IMR-90 (cell line): ENCODE data around the gene GABBR2. TPM values are rescaled to one million over a fixed set of nuclear protein-coding genes. Genes with fewer than 3 reads are reported as not detected.

ENCODE experiments used
- ATAC-seq: fragments of 200-7000 bp; cut with Tn5 transposase; 2 replicates; pipeline ENCODE4 v1.9.1; 2020; ENCODE audit warnings: low read depth, mild to moderate bottlenecking, moderate library complexity
- BruUV-seq: library from RNA; stranded (reverse); fragments of 400-500 nt; replicated peaks from 2 replicates; lab custom pipeline; 2021; lab: Mats Ljungman, UMichigan
- CTCF ChIA-PET: fragments of 300-600 bp; formaldehyde crosslinking; extraction: SDS; loops from one replicate; lab custom pipeline; 2021; ENCODE audit warnings: antibody characterized with exemption; lab: Yijun Ruan, JAX
- POLR2A ChIA-PET: fragments of 300-600 bp; sonication (Branson Sonifier 250); formaldehyde crosslinking; loops from one replicate; lab custom pipeline; 2022; ENCODE audit warnings: antibody characterized with exemption; ENCODE audit not compliant: unreplicated experiment; lab: Charles Lee
- DNase-seq: peaks from one replicate; pipeline ENCODE4 v3.0.0; 2013
- H2AFZ ChIP-seq: replicated peaks from 2 replicates; pipeline ENCODE3; 2013; ENCODE audit warnings: low read length, mild to moderate bottlenecking; ENCODE audit not compliant: poor library complexity
- H2AK5ac ChIP-seq: 2 replicates; pipeline ENCODE4 v1.6.1; 2013; ENCODE audit warnings: low read depth, low read length, inconsistent platforms
- H2AK9ac ChIP-seq: replicated peaks from 2 replicates; pipeline ENCODE3; 2013; ENCODE audit warnings: mild to moderate bottlenecking, low read depth, low read length, moderate library complexity; ENCODE audit not compliant: poor library complexity
- H2BK120ac ChIP-seq: 2 replicates; pipeline ENCODE4 v1.6.1; 2013; ENCODE audit warnings: low read depth, low read length, inconsistent platforms
- H2BK15ac ChIP-seq: 3 replicates; pipeline ENCODE4 v1.6.1; 2013; ENCODE audit warnings: low read depth, low read length, inconsistent platforms
- H2BK20ac ChIP-seq: 2 replicates; pipeline ENCODE4 v1.6.1; 2013; ENCODE audit warnings: low read depth, mild to moderate bottlenecking, inconsistent platforms, low read length, moderate library complexity
- H2BK5ac ChIP-seq: 2 replicates; pipeline ENCODE4 v1.6.1; 2013; ENCODE audit warnings: mild to moderate bottlenecking, low read depth, low read length, inconsistent platforms; ENCODE audit not compliant: poor library complexity, severe bottlenecking
- H3K14ac ChIP-seq: replicated peaks from 2 replicates; pipeline ENCODE4 v1.6.1; 2013; ENCODE audit warnings: low read depth, low read length, inconsistent platforms
- H3K18ac ChIP-seq: 2 replicates; pipeline ENCODE4 v1.6.1; 2013; ENCODE audit warnings: low read depth, low read length, control low read depth
- H3K23ac ChIP-seq: 2 replicates; pipeline ENCODE4 v1.6.1; 2013; ENCODE audit warnings: low read depth, low read length, inconsistent platforms
- H3K27ac ChIP-seq: 2 replicates; pipeline ENCODE4 v1.5.1; 2013; ENCODE audit warnings: mild to moderate bottlenecking, control low read depth, low read length; ENCODE audit not compliant: insufficient read depth
- H3K27me3 ChIP-seq: 2 replicates; pipeline ENCODE4 v1.6.1; 2013; ENCODE audit warnings: low read length; ENCODE audit not compliant: control insufficient read depth, insufficient read depth
- H3K36me3 ChIP-seq: 2 replicates; pipeline ENCODE4 v1.6.1; 2013; ENCODE audit warnings: low read length, mixed read lengths; ENCODE audit not compliant: control insufficient read depth, insufficient read depth
- H3K4ac ChIP-seq: 2 replicates; pipeline ENCODE4 v1.6.1; 2013; ENCODE audit warnings: low read depth, low read length, inconsistent platforms
- H3K4me1 ChIP-seq: 2 replicates; pipeline ENCODE4 v1.6.1; 2013; ENCODE audit warnings: low read length, mixed read lengths; ENCODE audit not compliant: control insufficient read depth, insufficient read depth
- H3K4me2 ChIP-seq: 2 replicates; pipeline ENCODE4 v1.6.1; 2013; ENCODE audit warnings: low read depth, mild to moderate bottlenecking, control low read depth, low read length, moderate library complexity
- H3K4me3 ChIP-seq: 2 replicates; pipeline ENCODE4 v1.5.1; 2013; ENCODE audit warnings: low read depth, mild to moderate bottlenecking, control low read depth, low read length, moderate library complexity; ENCODE audit not compliant: insufficient read depth
- H3K56ac ChIP-seq: 2 replicates; pipeline ENCODE4 v1.6.1; 2013; ENCODE audit warnings: low read length, inconsistent platforms; ENCODE audit not compliant: insufficient read depth; ENCODE audit errors: extremely low read depth
- H3K79me1 ChIP-seq, 2 experiments: 2 replicates each; pipeline ENCODE4 v1.6.1; 2013; ENCODE audit warnings: low read length in 2 of 2, inconsistent platforms in 1 of 2, low read depth in 1 of 2
- H3K9ac ChIP-seq: 2 replicates; pipeline ENCODE4 v1.6.1; 2013; ENCODE audit warnings: low read depth, low read length, control low read depth
- H3K9me1 ChIP-seq: 2 replicates; pipeline ENCODE4 v1.6.1; 2013; ENCODE audit warnings: low read length, inconsistent platforms; ENCODE audit not compliant: insufficient read depth
- H3K9me3 ChIP-seq: 2 replicates; pipeline ENCODE4 v1.6.1; 2013; ENCODE audit warnings: low read length; ENCODE audit not compliant: control insufficient read depth, insufficient read depth
- H4K20me1 ChIP-seq: 2 replicates; pipeline ENCODE4 v1.6.1; 2013; ENCODE audit warnings: low read length, inconsistent platforms; ENCODE audit not compliant: insufficient read depth
- H4K5ac ChIP-seq: 2 replicates; pipeline ENCODE4 v1.6.1; 2013; ENCODE audit warnings: mild to moderate bottlenecking, low read depth, low read length, control low read depth
- H4K8ac ChIP-seq, 2 experiments: 2 replicates each; pipeline ENCODE4 v1.6.1; 2013; ENCODE audit warnings: low read depth in 2 of 2, low read length in 2 of 2, control low read depth in 1 of 2, inconsistent platforms in 1 of 2
- H4K91ac ChIP-seq: 2 replicates; pipeline ENCODE4 v1.6.1; 2013; ENCODE audit warnings: low read depth, low read length, inconsistent platforms; ENCODE audit not compliant: insufficient read depth
- BHLHE40 ChIP-seq: fragments of 150-350 bp; IDR thresholded peaks from 2 replicates; pipeline ENCODE4 v1.6.1; 2016; ENCODE audit warnings: mild to moderate bottlenecking, low read depth, low read length
- CEBPB ChIP-seq: IDR thresholded peaks from 2 replicates; pipeline ENCODE4 v1.6.1; 2012; ENCODE audit warnings: low read depth, low read length, improper control_type of control experiment
- CHD1 ChIP-seq: IDR thresholded peaks from 2 replicates; pipeline ENCODE4 v1.6.1; 2012; ENCODE audit warnings: low read depth, low read length, improper control_type of control experiment
- FOS ChIP-seq: fragments of 150-350 bp; IDR thresholded peaks from 2 replicates; pipeline ENCODE4 v1.6.1; 2016; ENCODE audit warnings: low read depth, low read length
- MAFK ChIP-seq: IDR thresholded peaks from 2 replicates; pipeline ENCODE4 v1.6.1; 2012; ENCODE audit warnings: low read depth, low read length, improper control_type of control experiment
- MAZ ChIP-seq: IDR thresholded peaks from 2 replicates; pipeline ENCODE4 v1.6.1; 2012; ENCODE audit warnings: low read depth, mild to moderate bottlenecking, low read length, improper control_type of control experiment, moderate library complexity, borderline replicate concordance
- MXI1 ChIP-seq: IDR thresholded peaks from 2 replicates; pipeline ENCODE4 v1.6.1; 2012; ENCODE audit warnings: low read depth, mild to moderate bottlenecking, low read length, moderate library complexity, borderline replicate concordance
- NFE2L2 ChIP-seq: fragments of 150-350 bp; IDR thresholded peaks from 2 replicates; pipeline ENCODE4 v1.6.1; 2016; ENCODE audit warnings: low read depth, mild to moderate bottlenecking, low read length
- POLR2A ChIP-seq: IDR thresholded peaks from 2 replicates; pipeline ENCODE4 v1.6.1; 2012; ENCODE audit warnings: mild to moderate bottlenecking, low read depth, low read length
- RAD21 ChIP-seq: IDR thresholded peaks from 2 replicates; pipeline ENCODE4 v1.6.1; 2012; ENCODE audit warnings: low read length, improper control_type of control experiment
- RCOR1 ChIP-seq: IDR thresholded peaks from 2 replicates; pipeline ENCODE4 v1.6.1; 2012; ENCODE audit warnings: mild to moderate bottlenecking, low read length, improper control_type of control experiment; ENCODE audit not compliant: insufficient replicate concordance
- RFX5 ChIP-seq: IDR thresholded peaks from 2 replicates; pipeline ENCODE4 v1.8.0; 2012; ENCODE audit warnings: low read depth, mild to moderate bottlenecking, low read length, moderate library complexity
- SMC3 ChIP-seq: fragments of 150-350 bp; IDR thresholded peaks from 2 replicates; pipeline ENCODE4 v1.6.1; 2016; ENCODE audit warnings: low read depth, mild to moderate bottlenecking, antibody characterized with exemption, low read length, moderate library complexity
- WGBS, 2 experiments: methylation state at CpG; one replicate each; pipeline versions ENCODE4 v1.1.5 to v1.1.7; 2013; ENCODE audit warnings: missing lambda C conversion rate in 2 of 2; ENCODE audit not compliant: insufficient read length in 1 of 2; ENCODE audit errors: extremely low coverage in 2 of 2; 5-methylcytosine and 5-hydroxymethylcytosine counted together
- dilution Hi-C: fragments of 300-500 bp; cut with HindIII; formaldehyde crosslinking; loops from one replicate; pipeline ENCODE4 v1.14.3; 2018; ENCODE audit warnings: low sequenced_read_pairs; ENCODE audit not compliant: unreplicated experiment
- in situ Hi-C: fragments of 300-500 bp; cut with MboI; formaldehyde crosslinking; loops from 3 replicates; pipeline ENCODE4 v1.14.3; 2019; ENCODE audit warnings: low sequenced_read_pairs, inconsistent platforms, mixed read lengths
- intact Hi-C: fragments of 100-400 bp; cut with micrococcal nuclease; formaldehyde crosslinking; loops from 2 replicates; pipeline ENCODE4 v1.10.0; 2022
- polyA plus RNA-seq, 3 experiments: library from polyadenylated mRNA; depleted of rRNA; stranded (reverse); fragments of >200 nt; gene quantifications; 2 replicates each; pipeline ENCODE4 v1.2.3, GENCODE V29; 2012; ENCODE audit warnings: low replicate concordance in 1 of 3
- total RNA-seq: library from RNA; depleted of rRNA; stranded (reverse); fragments of >200 nt; gene quantifications from 2 replicates; pipeline ENCODE4 v1.2.3, GENCODE V29; 2012
- TF ChIP-seq, protein P1 (sequence below): fragments of 150-350 bp; IDR thresholded peaks from 2 replicates; pipeline ENCODE4 v1.6.1; 2016; ENCODE audit warnings: low read depth, mild to moderate bottlenecking, low read length, moderate library complexity, borderline replicate concordance
- TF ChIP-seq, protein P2 (sequence below): fragments of 150-350 bp; IDR thresholded peaks from 2 replicates; pipeline ENCODE4 v1.6.1; 2017; ENCODE audit warnings: mild to moderate bottlenecking, antibody characterized with exemption, low read length, low read depth
- TF ChIP-seq, protein P3 (sequence below): conservative IDR thresholded peaks from 2 replicates; pipeline ENCODE4 v1.5.1; 2012; ENCODE audit warnings: mild to moderate bottlenecking, low read depth, low read length, improper control_type of control experiment

Gene GABBR2
- total and polyA plus RNA-seq, 2 of the 4 experiments (the other 2 are of a cell fraction): 14.2 to 20.3 TPM

DNA sequence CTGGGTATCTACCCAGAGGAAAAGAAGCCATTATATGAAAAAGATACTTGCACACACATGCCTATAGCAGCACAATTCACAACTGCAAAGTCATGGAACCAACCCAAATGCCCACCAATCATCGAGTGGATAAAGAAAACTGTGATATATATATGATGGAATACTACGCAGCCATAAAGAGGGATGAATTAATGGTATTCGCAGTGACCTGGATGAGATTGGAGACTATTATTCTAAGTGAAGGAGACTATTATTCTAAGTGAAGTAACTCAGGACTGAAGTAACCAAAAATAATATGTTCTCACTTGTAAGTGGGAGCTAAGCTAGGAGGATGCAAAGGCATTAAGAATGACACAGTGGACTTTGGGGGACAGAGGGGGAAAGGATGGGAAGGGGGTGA is 30.0 kb upstream of the GABBR2 start:
- no peak overlapping the region for H3K4me3 ChIP-seq
- no peak overlapping the region for H3K9ac ChIP-seq
- no peak overlapping the region for H4K8ac ChIP-seq
- no peak overlapping the region for H3K4ac ChIP-seq
- H3K27me3 ChIP-seq: no peaks in the 10 kb centered on the region
- H4K91ac ChIP-seq: no peak overlapping the region
- POLR2A ChIA-PET: no interaction called here
- DNase-seq (no peak), ATAC-seq (no peak)
- no TSS peak for BruUV-seq
- H3K14ac ChIP-seq: no peak overlapping the region
- peaks cover 14% of the 10 kb centered on the region for H3K36me3 ChIP-seq
- peaks cover 4 to 9% of the 10 kb centered on the region in 2 experiments; a peak in 2 of 4 replicates for H3K79me1 ChIP-seq
- H4K20me1 ChIP-seq: no peaks in the 10 kb centered on the region
- TF ChIP-seq MAZ (no peak), MAFK (no peak), CEBPB (no peak), SMC3 (no peak), MXI1 (no peak), FOS (no peak), RAD21 (no peak), RFX5 (no peak), NFE2L2 (no peak), POLR2A (no peak), CHD1 (no peak), RCOR1 (no peak), BHLHE40 (no peak)
- TF ChIP-seq, protein P1, sequence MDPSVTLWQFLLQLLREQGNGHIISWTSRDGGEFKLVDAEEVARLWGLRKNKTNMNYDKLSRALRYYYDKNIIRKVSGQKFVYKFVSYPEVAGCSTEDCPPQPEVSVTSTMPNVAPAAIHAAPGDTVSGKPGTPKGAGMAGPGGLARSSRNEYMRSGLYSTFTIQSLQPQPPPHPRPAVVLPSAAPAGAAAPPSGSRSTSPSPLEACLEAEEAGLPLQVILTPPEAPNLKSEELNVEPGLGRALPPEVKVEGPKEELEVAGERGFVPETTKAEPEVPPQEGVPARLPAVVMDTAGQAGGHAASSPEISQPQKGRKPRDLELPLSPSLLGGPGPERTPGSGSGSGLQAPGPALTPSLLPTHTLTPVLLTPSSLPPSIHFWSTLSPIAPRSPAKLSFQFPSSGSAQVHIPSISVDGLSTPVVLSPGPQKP: no peak
- TF ChIP-seq, protein P2, sequence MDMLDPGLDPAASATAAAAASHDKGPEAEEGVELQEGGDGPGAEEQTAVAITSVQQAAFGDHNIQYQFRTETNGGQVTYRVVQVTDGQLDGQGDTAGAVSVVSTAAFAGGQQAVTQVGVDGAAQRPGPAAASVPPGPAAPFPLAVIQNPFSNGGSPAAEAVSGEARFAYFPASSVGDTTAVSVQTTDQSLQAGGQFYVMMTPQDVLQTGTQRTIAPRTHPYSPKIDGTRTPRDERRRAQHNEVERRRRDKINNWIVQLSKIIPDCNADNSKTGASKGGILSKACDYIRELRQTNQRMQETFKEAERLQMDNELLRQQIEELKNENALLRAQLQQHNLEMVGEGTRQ: no peak
- TF ChIP-seq, protein P3, sequence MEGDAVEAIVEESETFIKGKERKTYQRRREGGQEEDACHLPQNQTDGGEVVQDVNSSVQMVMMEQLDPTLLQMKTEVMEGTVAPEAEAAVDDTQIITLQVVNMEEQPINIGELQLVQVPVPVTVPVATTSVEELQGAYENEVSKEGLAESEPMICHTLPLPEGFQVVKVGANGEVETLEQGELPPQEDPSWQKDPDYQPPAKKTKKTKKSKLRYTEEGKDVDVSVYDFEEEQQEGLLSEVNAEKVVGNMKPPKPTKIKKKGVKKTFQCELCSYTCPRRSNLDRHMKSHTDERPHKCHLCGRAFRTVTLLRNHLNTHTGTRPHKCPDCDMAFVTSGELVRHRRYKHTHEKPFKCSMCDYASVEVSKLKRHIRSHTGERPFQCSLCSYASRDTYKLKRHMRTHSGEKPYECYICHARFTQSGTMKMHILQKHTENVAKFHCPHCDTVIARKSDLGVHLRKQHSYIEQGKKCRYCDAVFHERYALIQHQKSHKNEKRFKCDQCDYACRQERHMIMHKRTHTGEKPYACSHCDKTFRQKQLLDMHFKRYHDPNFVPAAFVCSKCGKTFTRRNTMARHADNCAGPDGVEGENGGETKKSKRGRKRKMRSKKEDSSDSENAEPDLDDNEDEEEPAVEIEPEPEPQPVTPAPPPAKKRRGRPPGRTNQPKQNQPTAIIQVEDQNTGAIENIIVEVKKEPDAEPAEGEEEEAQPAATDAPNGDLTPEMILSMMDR: no peak
- no peak overlapping the region for H3K23ac ChIP-seq
- dilution Hi-C loops: no loop called here
- H3K18ac ChIP-seq: no peak overlapping the region
- no peak overlapping the region for H2AFZ ChIP-seq
- no peak overlapping the region for H2BK120ac ChIP-seq
- H2AK5ac ChIP-seq: no peak overlapping the region
- WGBS, 2 experiments: 100% methylated on average over 2 of the region's 3 CpGs; no CpG with 5 or more reads in 1 of the 2 experiments
- no peak overlapping the region for H3K27ac ChIP-seq
- H2AK9ac ChIP-seq: no peak overlapping the region
- H3K4me2 ChIP-seq: no peak overlapping the region
- no peak overlapping the region for H2BK20ac ChIP-seq
- CTCF ChIA-PET: no interaction called here
- no peak overlapping the region for H4K5ac ChIP-seq
- intact Hi-C loops: no loop called here
- no peak overlapping the region for H3K56ac ChIP-seq
- no peak overlapping the region for H2BK15ac ChIP-seq
- peaks cover 8% of the 10 kb centered on the region for H3K4me1 ChIP-seq
- H3K9me3 ChIP-seq: no peaks in the 10 kb centered on the region
- in situ Hi-C loops: no loop called here
- peaks cover 15% of the 10 kb centered on the region for H3K9me1 ChIP-seq
- H2BK5ac ChIP-seq: no peak overlapping the region
